NCI-H1417 treated with DMSO at 0.1 percent for 48 hours (cell line): ENCODE data around the gene SLC13A1.

Experiments
- DNase-seq: peaks from one replicate; lab custom pipeline; 2025; lab: John Stamatoyannopoulos, UW

Gene SLC13A1

GRCh38 chr7:123198111-123198510 is 1.7 kb downstream of the SLC13A1 start:
- no peak for DNase-seq

DNA sequence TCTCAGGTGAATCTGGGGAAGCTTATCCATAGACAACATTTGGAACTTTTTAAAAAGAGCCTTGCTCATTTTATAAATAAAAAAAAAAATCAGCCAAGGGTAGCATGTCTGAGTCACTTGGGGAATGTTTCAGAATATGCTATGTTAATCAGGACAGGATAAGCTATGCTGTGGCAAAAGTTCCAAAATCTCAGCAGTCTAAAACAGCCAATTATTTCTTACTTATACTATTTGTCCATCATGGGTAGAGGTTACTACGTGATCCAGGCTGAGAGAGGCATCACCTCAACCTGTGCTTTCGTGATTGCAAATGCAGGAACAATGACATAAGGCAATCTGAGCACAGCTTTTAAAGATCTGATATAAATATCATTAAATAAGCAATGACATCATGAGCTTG is 6.5 kb downstream of the SLC13A1 start:
- DNase-seq: no peak

GRCh38 chr7:123191132-123191531 is 8.6 kb downstream of the SLC13A1 start:
- DNase-seq: no peak

- DNase-seq: no peak
Observed at GRCh38 chr7:123190109-123190831, 9.5 kb downstream of the SLC13A1 start.

DNA sequence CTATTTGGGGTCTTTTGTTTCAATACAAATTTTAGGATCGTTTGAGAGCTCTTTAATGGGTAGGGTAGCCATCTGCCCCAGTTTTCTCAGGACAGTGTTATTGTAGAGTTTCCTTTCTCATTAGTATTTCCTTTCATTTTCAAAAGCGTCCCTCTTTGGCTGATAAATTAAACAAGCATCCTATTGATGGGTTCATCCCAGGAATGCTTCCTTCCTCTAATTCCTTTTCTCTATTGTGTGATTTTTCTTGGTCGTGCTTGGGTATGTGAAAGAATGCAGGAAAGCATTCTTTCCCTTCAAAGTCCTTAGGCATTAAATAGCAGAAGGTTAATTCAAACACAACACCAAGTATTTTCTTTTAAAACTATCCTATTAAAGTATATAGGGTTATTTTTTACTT is 14.0 kb downstream of the SLC13A1 start:
- DNase-seq: no peak

- DNase-seq: no peak
Observed at GRCh38 chr7:123184271-123184670, 15.5 kb downstream of the SLC13A1 start.

GRCh38 chr7:123183431-123183830 is 16.3 kb downstream of the SLC13A1 start:
- no peak for DNase-seq

GRCh38 chr7:123177442-123177841 is 22.3 kb downstream of the SLC13A1 start:
- no peak for DNase-seq

DNA sequence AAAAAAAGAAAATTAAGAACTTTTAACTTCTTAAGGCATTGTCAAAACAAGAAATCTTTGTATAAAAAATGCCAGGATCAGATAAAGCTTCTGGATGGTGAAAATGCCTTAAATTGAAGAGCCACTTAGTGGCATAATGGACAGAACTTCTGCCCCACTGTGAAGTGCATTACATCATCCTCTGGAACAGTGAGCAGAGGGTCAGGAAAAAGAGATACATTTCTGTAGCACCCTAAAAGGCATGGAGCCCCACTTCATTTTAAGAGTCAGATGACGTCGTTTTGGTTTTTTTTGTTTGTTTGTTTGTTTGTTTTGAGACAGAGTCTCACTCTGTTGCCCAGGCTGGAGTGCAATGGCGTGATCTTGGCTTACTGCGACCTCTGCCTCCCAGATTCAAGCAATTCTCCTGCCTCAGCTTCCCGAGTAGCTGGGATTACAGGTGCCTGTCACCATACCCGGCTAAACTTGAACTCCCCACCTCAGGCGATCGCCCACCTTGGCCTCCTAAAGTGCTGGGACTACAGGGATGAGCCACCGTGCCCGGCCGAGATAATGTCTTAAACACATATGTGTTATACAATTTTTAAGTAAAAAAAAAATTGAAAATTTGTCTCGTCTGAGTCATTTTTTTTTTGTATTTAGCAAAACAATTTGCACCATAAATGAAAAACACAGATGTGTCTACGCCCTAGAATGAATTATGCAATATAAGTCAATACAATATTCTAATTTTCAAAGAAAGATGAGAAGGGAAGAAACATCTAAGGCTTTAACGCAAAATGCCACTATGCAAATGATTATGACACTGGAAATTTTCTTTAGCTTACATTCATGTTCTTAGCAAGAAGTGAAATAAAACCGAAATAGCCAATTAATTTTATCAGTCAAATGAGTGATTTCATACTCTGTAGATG is 29.2 kb downstream of the SLC13A1 start:
- DNase-seq: no peak

DNA sequence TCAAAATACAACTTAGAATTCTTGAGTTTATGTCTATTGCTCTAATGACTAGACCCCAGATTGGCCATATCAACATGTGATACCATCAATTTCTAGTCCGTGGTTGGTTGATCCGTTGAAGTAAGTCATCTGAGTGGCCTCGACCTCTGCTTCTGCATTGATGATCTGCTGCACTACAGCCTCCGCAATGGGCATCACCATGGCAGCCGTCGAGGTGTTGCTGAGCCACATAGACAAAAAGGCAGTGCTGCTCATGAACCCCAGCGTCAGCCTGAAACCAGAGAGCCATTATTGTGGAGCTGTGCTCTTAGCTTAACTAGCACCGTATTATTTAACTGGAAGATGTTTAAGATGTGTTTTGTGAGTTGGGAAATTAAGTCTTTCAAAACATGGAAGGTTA is 30.7 kb downstream of the SLC13A1 start:
- no peak for DNase-seq

GRCh38 chr7:123157606-123158005 is 42.2 kb downstream of the SLC13A1 start:
- no peak for DNase-seq

- DNase-seq: no peak
Observed at GRCh38 chr7:123155571-123155970, 44.2 kb downstream of the SLC13A1 start.

DNA sequence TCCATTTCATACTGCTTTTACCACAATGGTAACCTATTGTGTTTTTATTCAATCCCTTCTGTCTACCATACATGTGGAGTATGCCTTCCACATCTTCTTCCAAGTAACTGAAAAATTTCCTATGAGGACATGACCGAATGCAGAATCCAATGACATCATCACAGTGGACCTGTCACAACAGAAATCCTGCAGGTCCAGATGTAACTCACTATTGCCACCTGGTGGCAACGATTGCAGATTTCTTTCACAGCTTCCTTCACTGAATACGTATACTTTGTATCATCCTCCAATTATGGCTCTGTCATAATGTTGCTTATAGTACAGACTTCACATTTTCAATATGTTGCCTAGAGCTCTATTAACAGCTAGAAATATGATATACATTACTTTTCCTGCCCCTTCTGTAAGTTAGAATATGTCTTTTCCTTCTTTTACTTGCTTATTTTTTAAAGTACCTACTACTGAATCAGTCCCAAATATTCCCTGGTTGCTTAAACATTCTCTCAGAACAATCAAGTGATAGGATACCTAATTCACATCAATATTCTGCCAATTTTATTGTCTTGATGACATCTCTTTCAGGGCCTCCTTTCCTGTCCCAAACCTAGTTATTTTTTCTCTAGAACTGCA is 45.4 kb downstream of the SLC13A1 start:
- peak; percentile 52 for DNase-seq

DNA sequence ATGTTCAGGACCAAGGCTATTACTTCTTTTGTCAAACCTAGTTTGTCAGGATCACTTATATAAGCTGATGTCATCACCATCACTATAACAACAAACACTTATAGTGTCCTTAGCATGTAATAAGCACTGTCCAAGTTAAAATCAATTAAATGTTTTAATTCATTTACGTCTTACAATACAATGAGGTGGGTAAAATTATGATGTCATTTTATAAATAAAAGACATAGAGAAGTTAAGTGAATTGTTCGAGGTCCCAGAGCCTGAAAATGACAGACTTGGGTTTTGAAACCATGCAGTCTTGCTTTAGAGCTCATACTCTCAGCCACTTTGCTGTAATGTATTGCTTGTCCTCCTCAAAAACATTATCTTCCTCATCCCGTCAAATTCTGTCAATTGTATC is 48.3 kb downstream of the SLC13A1 start:
- no peak for DNase-seq

GRCh38 chr7:123148813-123149212 is 51.0 kb downstream of the SLC13A1 start:
- no peak for DNase-seq

DNA sequence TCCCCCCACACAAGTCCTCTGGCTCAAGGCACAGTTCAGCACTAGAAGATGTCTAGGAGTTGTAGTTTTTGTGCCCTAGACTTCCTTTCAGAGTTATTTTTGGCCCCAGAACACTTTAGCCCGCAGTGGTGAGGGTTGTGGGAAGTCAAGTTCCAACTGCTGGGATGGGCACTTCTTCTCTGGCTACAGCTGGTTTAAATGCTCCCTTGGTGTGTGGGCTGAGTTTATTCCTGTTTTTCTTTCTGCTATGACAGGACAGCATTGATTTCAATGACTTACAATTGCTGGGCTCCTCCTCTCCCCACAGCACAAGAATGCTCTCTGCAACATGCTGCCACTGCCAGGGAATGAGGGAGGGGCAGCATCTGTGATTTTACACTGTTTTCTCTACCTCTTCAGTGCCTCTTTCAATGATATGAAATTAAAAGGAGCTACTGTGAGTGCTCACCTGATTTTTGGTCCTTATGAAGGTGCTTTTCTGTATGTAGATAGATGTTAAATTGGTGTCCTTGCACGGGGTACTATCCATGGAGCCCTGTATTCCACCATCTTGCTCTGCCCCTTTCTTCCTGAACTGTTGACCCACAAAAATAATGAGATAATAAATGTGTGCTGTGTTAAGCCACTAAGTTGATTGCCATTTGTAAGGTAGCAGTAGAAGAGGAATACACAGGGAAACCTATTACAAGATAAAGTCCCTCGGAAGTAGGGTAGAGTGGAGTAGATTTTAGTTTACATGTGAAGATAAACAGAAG is 56.3 kb downstream of the SLC13A1 start:
- DNase-seq: no peak

GRCh38 chr7:123140561-123140960 is 59.2 kb downstream of the SLC13A1 start:
- no peak for DNase-seq

- DNase-seq: no peak
Observed at GRCh38 chr7:123135960-123136359, 63.8 kb downstream of the SLC13A1 start.

- DNase-seq: no peak
Observed at GRCh38 chr7:123133924-123134323, 65.8 kb downstream of the SLC13A1 start.

DNA sequence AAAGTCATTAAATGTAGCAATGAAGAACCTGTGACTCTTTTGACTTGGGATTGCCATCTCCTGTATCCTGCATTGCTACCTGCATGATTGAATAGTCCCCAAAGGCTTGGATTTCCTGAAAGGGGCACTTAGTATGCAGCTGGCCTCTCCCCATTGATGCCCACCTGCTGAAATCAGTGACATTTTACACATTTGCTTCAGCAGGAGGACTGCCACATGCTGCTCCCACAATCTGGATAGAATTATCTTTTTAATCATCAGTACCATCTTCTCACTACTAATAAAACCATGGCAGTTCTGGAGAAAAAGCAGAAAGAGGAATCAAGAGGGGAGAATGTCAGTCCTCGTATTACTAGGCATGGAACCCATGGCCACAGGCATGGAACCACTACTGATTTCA is 67.8 kb downstream of the SLC13A1 start:
- no peak for DNase-seq

DNA sequence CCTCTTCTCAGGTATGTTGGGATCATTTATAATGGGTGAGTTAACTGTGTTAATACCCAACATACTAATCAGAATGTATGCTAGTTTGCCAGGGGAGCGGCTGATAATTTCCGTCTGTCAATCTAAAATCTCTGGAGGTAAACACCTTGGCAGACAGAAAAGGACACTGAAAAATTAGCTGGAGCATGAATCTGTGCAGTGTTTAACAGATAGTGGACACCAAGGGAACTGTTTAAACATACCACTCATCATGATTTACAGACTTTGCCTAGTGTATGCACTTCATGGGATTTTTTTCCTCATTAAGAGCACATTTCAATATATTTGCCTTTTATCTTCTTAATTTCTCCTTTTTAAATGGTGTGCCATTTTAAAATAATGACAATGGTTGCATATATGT is 68.2 kb downstream of the SLC13A1 start:
- DNase-seq: peak; percentile 39

DNA sequence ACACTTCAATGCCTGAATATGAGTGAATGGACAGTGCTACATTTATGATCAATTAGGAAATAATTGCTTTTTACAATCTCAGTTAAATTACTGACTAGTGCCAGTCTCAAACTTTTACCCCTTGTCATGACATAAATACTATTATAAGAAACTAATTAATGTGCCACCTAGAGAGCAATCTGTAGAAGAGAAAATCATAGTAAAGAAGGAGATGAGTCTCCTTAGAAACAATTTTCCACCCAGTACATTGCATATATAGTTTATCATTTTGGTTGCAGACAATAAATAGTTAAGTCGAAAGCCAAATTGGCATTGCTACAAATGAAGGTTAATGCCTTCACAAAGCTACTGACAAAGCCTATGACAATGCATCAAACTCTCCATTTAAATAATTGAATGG is 68.6 kb downstream of the SLC13A1 start:
- no peak for DNase-seq
